Keratinocyte (primary cell): ENCODE data around the gene EGFLAM. TPM values are rescaled to one million over a fixed set of nuclear protein-coding genes. Genes with fewer than 3 reads are reported as not detected.

Source experiments
- DNase-seq: peaks from one replicate; pipeline ENCODE4 v3.0.0-alpha.2; 2011; ENCODE audit warnings: low read depth, missing footprints, low spot score
- FAIRE-seq: peaks from 2 replicates; lab custom pipeline; 2011; peaks lifted over from hg19 to GRCh38; lab: Jason Lieb, UNC
- H2AFZ ChIP-seq: 2 replicates; pipeline ENCODE4 v1.6.0; 2012; ENCODE audit warnings: low read length, control low read depth, inconsistent platforms; ENCODE audit not compliant: control insufficient read depth
- H3K27ac ChIP-seq: 2 replicates; pipeline ENCODE4 v1.5.1; 2011; ENCODE audit warnings: low read length; ENCODE audit not compliant: control insufficient read depth, insufficient read depth
- H3K27me3 ChIP-seq: 3 replicates; pipeline ENCODE4 v1.6.0; 2011; ENCODE audit warnings: low read length; ENCODE audit not compliant: control insufficient read depth, insufficient read depth; ENCODE audit errors: extremely low read depth
- H3K36me3 ChIP-seq, 2 experiments: 2 replicates in 1 of 2; 3 replicates in 1 of 2; pipeline ENCODE4 v1.5.1; 2011; ENCODE audit warnings: low read length in 2 of 2, mild to moderate bottlenecking in 1 of 2; ENCODE audit not compliant: control insufficient read depth in 2 of 2, insufficient read depth in 2 of 2; ENCODE audit errors: extremely low read depth in 1 of 2
- H3K4me1 ChIP-seq: 3 replicates; pipeline ENCODE4 v1.5.1; 2011; ENCODE audit warnings: low read length; ENCODE audit not compliant: control insufficient read depth, insufficient read depth; ENCODE audit errors: extremely low read depth
- H3K4me2 ChIP-seq: 3 replicates; pipeline ENCODE4 v1.6.0; 2011; ENCODE audit warnings: low read depth, low read length; ENCODE audit not compliant: control insufficient read depth, insufficient read depth; ENCODE audit errors: extremely low read depth
- H3K4me3 ChIP-seq, 3 experiments: fragments of 200-600 bp in 1 of 3; sonication (generic) in 1 of 3; 2 replicates in 2 of 3; 3 replicates in 1 of 3; pipeline ENCODE4 v1.5.1; 2011 to 2016; ENCODE audit warnings: low read length in 3 of 3, mild to moderate bottlenecking in 3 of 3, control low read depth in 2 of 3, inconsistent platforms in 1 of 3, low read depth in 1 of 3, mixed read lengths in 1 of 3, mixed run types in 1 of 3, moderate library complexity in 1 of 3; ENCODE audit not compliant: control insufficient read depth in 2 of 3, insufficient read depth in 2 of 3; ENCODE audit errors: extremely low read depth in 1 of 3
- H3K79me2 ChIP-seq: 2 replicates; pipeline ENCODE4 v1.6.0; 2012; ENCODE audit warnings: low read length; ENCODE audit not compliant: control insufficient read depth, insufficient read depth
- H3K9ac ChIP-seq: 3 replicates; pipeline ENCODE4 v1.6.0; 2011; ENCODE audit warnings: low read length; ENCODE audit not compliant: control insufficient read depth, insufficient read depth; ENCODE audit errors: extremely low read depth
- H3K9me1 ChIP-seq: 3 replicates; pipeline ENCODE4 v1.6.0; 2011; ENCODE audit warnings: low read length; ENCODE audit not compliant: control insufficient read depth, insufficient read depth; ENCODE audit errors: extremely low read depth
- H3K9me3 ChIP-seq: 2 replicates; pipeline ENCODE4 v1.5.1; 2012; ENCODE audit warnings: low read depth, low read length; ENCODE audit not compliant: control insufficient read depth
- H4K20me1 ChIP-seq: 3 replicates; pipeline ENCODE4 v1.6.0; 2011; ENCODE audit warnings: low read length; ENCODE audit not compliant: control insufficient read depth, insufficient read depth; ENCODE audit errors: extremely low read depth
- EZH2 ChIP-seq: IDR thresholded peaks from one replicate; pipeline ENCODE4 v1.6.1; 2012; ENCODE audit warnings: inconsistent platforms, mild to moderate bottlenecking, low read length, moderate library complexity
- dilution Hi-C: fragments of 300-500 bp; cut with MboI; formaldehyde crosslinking; loops from one replicate; pipeline ENCODE4 v1.7.0; 2020; ENCODE audit warnings: low sequenced_read_pairs; ENCODE audit not compliant: extremely low pct_ligation_motif_present
- polyA plus RNA-seq, 5 experiments: library from polyadenylated mRNA; depleted of rRNA in 3 of 5; stranded (reverse) in 3 of 5; stranded (forward) in 1 of 5; unstranded in 1 of 5; fragments of >200 nt; gene quantifications; 1 replicate in 1 of 5; 2 replicates in 3 of 5; 3 replicates in 1 of 5; pipeline versions ENCODE4 v1.2.1 to v1.2.3, GENCODE V29; 2011 to 2012; ENCODE audit warnings: missing spikeins in 2 of 5, low read depth in 1 of 5, low replicate concordance in 1 of 5
- TF ChIP-seq, protein P1 (sequence below), 3 experiments: IDR thresholded peaks in 1 of 3; conservative IDR thresholded peaks in 1 of 3; optimal IDR thresholded peaks in 1 of 3; 2 replicates in 2 of 3; 3 replicates in 1 of 3; pipeline versions ENCODE3 to v1.5.1; 2011; ENCODE audit warnings: low read length in 3 of 3, mild to moderate bottlenecking in 3 of 3, moderate library complexity in 2 of 3, control low read depth in 1 of 3, inconsistent platforms in 1 of 3; ENCODE audit not compliant: insufficient read depth in 2 of 3; ENCODE audit errors: extremely low read depth in 1 of 3

EGFLAM gene
- polyA plus RNA-seq, 1 donor (not counting 4 experiments of a cell fraction or from before 2014, with no cell fraction given), result not detected

DNA sequence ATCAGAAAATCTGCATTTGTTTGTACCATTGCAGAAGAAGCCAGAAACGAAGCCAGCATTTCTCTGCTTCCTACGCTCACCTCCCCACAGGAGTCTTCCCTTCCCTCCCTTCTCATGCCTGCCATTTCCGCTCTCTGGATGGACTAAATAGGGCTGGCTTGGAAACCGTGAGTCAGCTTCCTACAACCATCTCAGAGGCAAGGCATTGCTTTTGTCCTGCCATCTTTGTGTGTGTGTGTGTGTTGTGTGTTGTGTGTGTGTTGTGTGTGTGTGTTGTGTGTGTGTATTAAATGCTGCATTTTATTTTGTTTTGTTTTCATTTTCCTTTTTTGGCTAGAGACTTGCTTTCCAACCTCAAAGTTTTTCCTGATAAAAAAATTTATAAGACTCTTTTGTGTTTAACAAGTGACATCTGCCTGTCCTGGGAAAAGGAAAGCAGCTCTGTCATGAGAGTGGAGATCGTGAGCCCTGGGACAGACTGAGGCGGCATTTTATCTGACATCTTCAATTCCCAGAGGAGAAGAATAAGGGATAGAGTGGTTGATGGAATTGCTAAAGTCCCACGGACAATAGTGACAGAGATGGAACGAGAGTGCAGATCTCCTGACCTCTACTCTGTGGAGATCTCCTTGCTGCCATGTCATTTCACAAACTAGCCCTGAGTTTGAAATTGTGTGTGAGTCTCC, 7.5 kb upstream of the EGFLAM start:
- dilution Hi-C loops, result no loop called here
- Histone ChIP-seq H2AFZ (no peak overlapping the region), H4K20me1 (no peaks in the 10 kb centered on the region), H3K9me3 (no peaks in the 10 kb centered on the region), H3K4me1 (no peaks in the 10 kb centered on the region), H3K4me2 (no peak overlapping the region), H3K9ac (no peak overlapping the region), H3K27me3 (peaks cover 15% of the 10 kb centered on the region), H3K79me2 (no peaks in the 10 kb centered on the region), H3K4me3 (no peak overlapping the region), H3K9me1 (no peaks in the 10 kb centered on the region), H3K27ac (no peak overlapping the region), H3K36me3 (no peaks in the 10 kb centered on the region)
- no peak for FAIRE-seq
- DNase-seq, result no peak
- TF ChIP-seq, protein P1, sequence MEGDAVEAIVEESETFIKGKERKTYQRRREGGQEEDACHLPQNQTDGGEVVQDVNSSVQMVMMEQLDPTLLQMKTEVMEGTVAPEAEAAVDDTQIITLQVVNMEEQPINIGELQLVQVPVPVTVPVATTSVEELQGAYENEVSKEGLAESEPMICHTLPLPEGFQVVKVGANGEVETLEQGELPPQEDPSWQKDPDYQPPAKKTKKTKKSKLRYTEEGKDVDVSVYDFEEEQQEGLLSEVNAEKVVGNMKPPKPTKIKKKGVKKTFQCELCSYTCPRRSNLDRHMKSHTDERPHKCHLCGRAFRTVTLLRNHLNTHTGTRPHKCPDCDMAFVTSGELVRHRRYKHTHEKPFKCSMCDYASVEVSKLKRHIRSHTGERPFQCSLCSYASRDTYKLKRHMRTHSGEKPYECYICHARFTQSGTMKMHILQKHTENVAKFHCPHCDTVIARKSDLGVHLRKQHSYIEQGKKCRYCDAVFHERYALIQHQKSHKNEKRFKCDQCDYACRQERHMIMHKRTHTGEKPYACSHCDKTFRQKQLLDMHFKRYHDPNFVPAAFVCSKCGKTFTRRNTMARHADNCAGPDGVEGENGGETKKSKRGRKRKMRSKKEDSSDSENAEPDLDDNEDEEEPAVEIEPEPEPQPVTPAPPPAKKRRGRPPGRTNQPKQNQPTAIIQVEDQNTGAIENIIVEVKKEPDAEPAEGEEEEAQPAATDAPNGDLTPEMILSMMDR (optimal IDR thresholded peaks at IDR 0.05 in 1 of 3, IDR thresholded peaks at IDR 0.05 in 1 of 3, conservative IDR thresholded peaks at IDR 0.05 in 1 of 3; ENCODE audit: extremely low read depth in 1 of 3, insufficient read depth in 2 of 3, low read length in 3 of 3), result no peak
- no peak for TF ChIP-seq EZH2

- Histone ChIP-seq H3K79me2 (no peaks in the 10 kb centered on the region), H3K9ac (no peak overlapping the region), H3K4me2 (no peak overlapping the region), H3K9me1 (no peaks in the 10 kb centered on the region), H4K20me1 (no peaks in the 10 kb centered on the region), H2AFZ (no peak overlapping the region), H3K9me3 (no peaks in the 10 kb centered on the region), H3K27ac (no peak overlapping the region), H3K4me3 (no peak overlapping the region), H3K27me3 (peaks cover 38% of the 10 kb centered on the region), H3K4me1 (no peaks in the 10 kb centered on the region), H3K36me3 (no peaks in the 10 kb centered on the region)
- TF ChIP-seq, protein P1 (optimal IDR thresholded peaks at IDR 0.05 in 1 of 3, IDR thresholded peaks at IDR 0.05 in 1 of 3, conservative IDR thresholded peaks at IDR 0.05 in 1 of 3; ENCODE audit: extremely low read depth in 1 of 3, insufficient read depth in 2 of 3, low read length in 3 of 3), result no peak
- no peak for TF ChIP-seq EZH2
- no peak for FAIRE-seq
- dilution Hi-C loops, result no loop called here
- no peak for DNase-seq
Observed at GRCh38 chr5:38253759-38254158, 4.6 kb upstream of the EGFLAM start.
